Adrenal gland (tissue), 12 donors: ENCODE data around the gene BBX. TPM values are rescaled to one million over a fixed set of nuclear protein-coding genes. Genes with fewer than 3 reads are reported as not detected.

Experiments
- DNase-seq, 7 donors: peaks; one replicate each; pipeline ENCODE4 v3.0.0-alpha.2; 2019 to 2020
- H3K27ac ChIP-seq, 5 donors: fragments of 200-600 bp; sonication (generic) in 4 of 5; 1 replicate in 3 of 5; 2 replicates in 2 of 5; pipeline versions ENCODE4 v1.5.1 to v1.8.0; 2016 to 2020; ENCODE audit warnings: mild to moderate bottlenecking in 1 of 5
- H3K27me3 ChIP-seq: fragments of 200-600 bp; 2 replicates; pipeline ENCODE4 v1.8.0; 2021
- H3K36me3 ChIP-seq, 2 donors: fragments of 200-600 bp; replicated peaks in 1 of 2; 1 replicate in 1 of 2; 2 replicates in 1 of 2; pipeline versions ENCODE4 v1.5.1 to v1.8.0; 2018 to 2022
- H3K4me1 ChIP-seq, 2 donors: fragments of 200-600 bp; replicated peaks in 1 of 2; 1 replicate in 1 of 2; 2 replicates in 1 of 2; pipeline versions ENCODE4 v1.5.1 to v1.8.0; 2018 to 2021
- H3K4me3 ChIP-seq, 4 donors: fragments of 200-600 bp; sonication (generic) in 3 of 4; one replicate each; pipeline ENCODE4 v1.5.1; 2016 to 2018
- H3K9me3 ChIP-seq, 3 donors: fragments of 200-600 bp; sonication (generic) in 1 of 3; replicated peaks in 1 of 3; 1 replicate in 2 of 3; 2 replicates in 1 of 3; pipeline versions ENCODE4 v1.5.1 to v1.8.0; 2016 to 2021
- POLR2A ChIP-seq, 2 donors: fragments of 450-650 bp; IDR thresholded peaks; one replicate each; pipeline ENCODE4 v1.6.1; 2017; ENCODE audit warnings: antibody characterized with exemption in 2 of 2, mild to moderate bottlenecking in 2 of 2, moderate library complexity in 1 of 2
- WGBS, 4 donors: extraction: QIAGEN DNeasy Blood & Tissue Kit in 2 of 4; methylation state at CpG; one replicate each; pipeline versions ENCODE4 v1.1.5 to v1.1.7; 2013 to 2017; 5-methylcytosine and 5-hydroxymethylcytosine counted together
- intact Hi-C, 2 donors: fragments of 100-400 bp; cut with DNase I; formaldehyde crosslinking; loops; one replicate each; pipeline versions ENCODE4 v1.14.1 to v1.15.0; 2022 to 2023
- polyA plus RNA-seq, 3 donors: library from polyadenylated mRNA; stranded (reverse); fragments of 200-250 nt in 2 of 3; fragments of 350-450 nt in 1 of 3; fragmentation: Illumina TruSeq in 1 of 3; extraction: RNeasy Lipid Tissue Mini Kit (QIAGEN cat#74804) in 1 of 3; gene quantifications; one replicate each; pipeline ENCODE4 v1.2.3, GENCODE V29; 2013 to 2014
- total RNA-seq, 9 donors: library from RNA; depleted of rRNA in 4 of 9; stranded (reverse); fragments of >200 nt in 4 of 9; fragments of 120-200 nt in 1 of 9; fragmentation: NEBNext Ultra II Directional in 1 of 9; extraction: Animal tissue kit (Norgen Biotek cat#: 25700) in 1 of 9; gene quantifications; one replicate each; pipeline versions ENCODE4 v1.1.0 to v1.2.4, GENCODE V29; 2013 to 2023
- TF ChIP-seq, protein P1 (sequence below), 6 experiments: fragments of 450-650 bp in 4 of 6; fragments of 200-600 bp in 2 of 6; sonication (generic) in 1 of 6; IDR thresholded peaks; 1 replicate in 5 of 6; 2 replicates in 1 of 6; pipeline versions ENCODE4 v1.5.1 to v1.8.0; 2016 to 2021; ENCODE audit warnings: antibody characterized with exemption in 6 of 6, mild to moderate bottlenecking in 2 of 6, moderate library complexity in 1 of 6
- donor health status: healthy with polysubstance abuse.
- donor health status: Bipolar disorder and iron deficiency.
- donor health status: DM: yes; HTN: yes; CAD: no.
- donor health status: DM: no; HTN: no; CAD: no.
- donor health status: DM: no; HTN: no; CAD: no.
- donor health status: DM: yes; HTN: yes; CAD: no.

BBX gene
- total and polyA plus RNA-seq, 12 donors: 12.8 to 208 (median 116) TPM

DNA sequence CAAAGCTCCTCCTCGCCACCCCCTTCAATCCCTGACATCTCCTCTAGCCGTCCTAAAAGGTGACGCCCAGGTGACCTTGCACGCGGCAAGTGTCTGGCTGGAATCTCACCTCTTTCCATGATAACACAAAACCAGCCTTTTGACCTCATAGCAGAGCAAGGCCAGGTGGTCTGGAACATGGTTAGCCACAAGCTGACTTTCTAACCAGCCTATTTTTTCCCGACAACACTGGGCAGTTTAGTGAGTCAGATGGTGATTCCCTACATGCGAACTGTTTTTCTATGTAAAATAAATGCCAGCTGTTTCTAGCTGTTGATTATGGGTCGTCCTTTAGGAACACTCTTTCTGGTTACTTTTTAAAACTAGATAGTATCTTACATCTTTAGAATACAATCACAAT is 325.0 kb downstream of the BBX start:
- no peak for TF ChIP-seq POLR2A (IDR thresholded peaks at IDR 0.05)
- TF ChIP-seq, protein P1, sequence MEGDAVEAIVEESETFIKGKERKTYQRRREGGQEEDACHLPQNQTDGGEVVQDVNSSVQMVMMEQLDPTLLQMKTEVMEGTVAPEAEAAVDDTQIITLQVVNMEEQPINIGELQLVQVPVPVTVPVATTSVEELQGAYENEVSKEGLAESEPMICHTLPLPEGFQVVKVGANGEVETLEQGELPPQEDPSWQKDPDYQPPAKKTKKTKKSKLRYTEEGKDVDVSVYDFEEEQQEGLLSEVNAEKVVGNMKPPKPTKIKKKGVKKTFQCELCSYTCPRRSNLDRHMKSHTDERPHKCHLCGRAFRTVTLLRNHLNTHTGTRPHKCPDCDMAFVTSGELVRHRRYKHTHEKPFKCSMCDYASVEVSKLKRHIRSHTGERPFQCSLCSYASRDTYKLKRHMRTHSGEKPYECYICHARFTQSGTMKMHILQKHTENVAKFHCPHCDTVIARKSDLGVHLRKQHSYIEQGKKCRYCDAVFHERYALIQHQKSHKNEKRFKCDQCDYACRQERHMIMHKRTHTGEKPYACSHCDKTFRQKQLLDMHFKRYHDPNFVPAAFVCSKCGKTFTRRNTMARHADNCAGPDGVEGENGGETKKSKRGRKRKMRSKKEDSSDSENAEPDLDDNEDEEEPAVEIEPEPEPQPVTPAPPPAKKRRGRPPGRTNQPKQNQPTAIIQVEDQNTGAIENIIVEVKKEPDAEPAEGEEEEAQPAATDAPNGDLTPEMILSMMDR (IDR thresholded peaks at IDR 0.05): no peak
- Histone ChIP-seq H3K36me3 (no peaks in the 10 kb centered on the region), H3K9me3 (no peaks in the 10 kb centered on the region), H3K27me3 (no peaks in the 10 kb centered on the region), H3K27ac (no peak overlapping the region), H3K4me3 (no peak overlapping the region), H3K4me1 (peaks cover 0 to 5% of the 10 kb centered on the region in 2 donors)
- 77 to 88% (median 78%) methylated on average over 8 of the region's 8 CpGs for WGBS, 4 donors
- DNase-seq: no peak
- intact Hi-C loops: loop anchor here in 1 of 2 donors (10.0 kb wide), 1 partner anchor 93 kb away; no protein-coding TSS in a partner anchor

- H3K4me1 ChIP-seq: peaks cover 0 to 5% of the 10 kb centered on the region in 2 donors
- TF ChIP-seq, protein P1 (IDR thresholded peaks at IDR 0.05): no peak
- no peak for TF ChIP-seq POLR2A (IDR thresholded peaks at IDR 0.05)
- no peak overlapping the region for H3K4me3 ChIP-seq
- intact Hi-C loops: loop anchor here in 1 of 2 donors (10.0 kb wide), 1 partner anchor 94 kb away; no protein-coding TSS in a partner anchor
- WGBS, 4 donors: 85 to 95% (median 89%) methylated on average over 5 of the region's 5 CpGs
- no peak for DNase-seq
- H3K27me3 ChIP-seq: no peaks in the 10 kb centered on the region
- H3K36me3 ChIP-seq: no peaks in the 10 kb centered on the region
- H3K27ac ChIP-seq: no peak overlapping the region
- H3K9me3 ChIP-seq: no peaks in the 10 kb centered on the region
These were observed 325.7 kb downstream of the BBX start for GRCh38 chr3:107848351-107848915.

DNA sequence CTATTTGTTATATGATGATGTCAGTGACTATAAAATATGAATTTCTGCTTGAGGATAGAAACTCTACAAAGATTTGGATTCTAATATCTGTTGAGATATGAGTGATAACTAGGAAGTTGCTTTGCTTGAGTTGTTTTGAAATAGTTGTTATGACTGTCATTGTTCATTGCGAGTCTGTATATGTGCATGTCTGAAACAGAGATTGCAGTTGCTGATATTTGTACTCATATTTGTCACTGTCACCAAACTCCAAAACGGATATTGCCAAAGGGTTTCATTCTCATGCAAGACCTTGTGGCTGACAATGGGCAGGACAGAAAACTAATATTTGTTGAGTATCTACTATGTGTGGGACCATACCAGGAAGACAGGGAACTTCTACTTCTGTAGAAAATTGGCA is 327.9 kb downstream of the BBX start:
- peaks cover 0 to 3% of the 10 kb centered on the region in 2 donors for H3K4me1 ChIP-seq
- H3K27me3 ChIP-seq: no peaks in the 10 kb centered on the region
- TF ChIP-seq POLR2A (IDR thresholded peaks at IDR 0.05): no peak
- TF ChIP-seq, protein P1 (IDR thresholded peaks at IDR 0.05): no peak
- H3K36me3 ChIP-seq: no peaks in the 10 kb centered on the region
- intact Hi-C loops: no loop called here
- no peak for DNase-seq
- no peak overlapping the region for H3K27ac ChIP-seq
- H3K9me3 ChIP-seq: no peaks in the 10 kb centered on the region
- H3K4me3 ChIP-seq: no peak overlapping the region
- 51 to 67% (median 65%) methylated on average over 2 of the region's 2 CpGs for WGBS, 4 donors

- no peak for DNase-seq
- Histone ChIP-seq H3K27me3 (no peaks in the 10 kb centered on the region), H3K4me3 (no peak overlapping the region), H3K4me1 (no peaks in the 10 kb centered on the region), H3K36me3 (no peaks in the 10 kb centered on the region), H3K9me3 (no peaks in the 10 kb centered on the region), H3K27ac (no peak overlapping the region)
- intact Hi-C loops: no loop called here
- TF ChIP-seq POLR2A (IDR thresholded peaks at IDR 0.05): no peak
- TF ChIP-seq, protein P1 (IDR thresholded peaks at IDR 0.05): no peak
These were observed 331.1 kb downstream of the BBX start for GRCh38 chr3:107853821-107854220.
